Stomach smooth muscle (tissue), 2 donors: Measurements from ENCODE around the gene SH3YL1.

Experiments
- H3K27ac ChIP-seq: one replicate; pipeline ENCODE4 v1.7.0; 2013; ENCODE audit warnings: mild to moderate bottlenecking, low read length, inconsistent platforms
- H3K27me3 ChIP-seq, 2 donors: one replicate each; pipeline ENCODE4 v1.7.0; 2013; ENCODE audit warnings: low read length in 2 of 2; ENCODE audit not compliant: insufficient read depth in 2 of 2, control insufficient read depth in 1 of 2
- H3K36me3 ChIP-seq, 2 donors: one replicate each; pipeline ENCODE4 v1.7.0; 2013; ENCODE audit warnings: low read length in 2 of 2; ENCODE audit not compliant: control insufficient read depth in 2 of 2, insufficient read depth in 2 of 2
- H3K4me1 ChIP-seq: one replicate; pipeline ENCODE4 v1.7.0; 2013; ENCODE audit warnings: low read length; ENCODE audit not compliant: control insufficient read depth, insufficient read depth
- H3K4me3 ChIP-seq, 2 donors: one replicate each; pipeline ENCODE4 v1.7.0; 2013; ENCODE audit warnings: low read length in 2 of 2
- H3K9ac ChIP-seq, 2 donors: one replicate each; pipeline ENCODE4 v1.7.0; 2013; ENCODE audit warnings: low read length in 2 of 2, mild to moderate bottlenecking in 1 of 2
- H3K9me3 ChIP-seq, 2 donors: one replicate each; pipeline ENCODE4 v1.7.0; 2013; ENCODE audit warnings: low read length in 2 of 2; ENCODE audit not compliant: control insufficient read depth in 2 of 2
- donor health status: healthy.
- donor health status: Pancreatic carcinoma.

Gene SH3YL1

DNA sequence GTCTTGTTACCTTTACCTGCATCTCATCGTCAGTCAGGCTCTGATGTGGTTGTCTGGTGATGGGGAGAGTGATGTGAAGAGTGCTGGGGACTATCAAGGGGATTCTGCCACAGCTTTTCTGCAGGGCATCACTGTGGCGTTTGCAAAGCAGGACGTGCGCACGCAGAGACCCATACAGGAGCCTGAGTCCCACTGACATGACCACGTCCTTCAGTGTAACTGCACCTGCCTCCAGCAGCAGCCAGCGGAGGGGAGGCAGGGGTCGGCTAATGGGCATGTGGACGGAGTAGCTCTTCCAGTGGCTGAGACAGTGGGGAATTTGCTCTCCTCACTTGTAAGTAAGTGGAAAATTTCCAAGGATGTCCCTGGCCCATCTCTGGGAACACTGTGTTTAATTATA, 17.5 kb upstream of the SH3YL1 start:
- no peak overlapping the region for H3K4me3 ChIP-seq

DNA sequence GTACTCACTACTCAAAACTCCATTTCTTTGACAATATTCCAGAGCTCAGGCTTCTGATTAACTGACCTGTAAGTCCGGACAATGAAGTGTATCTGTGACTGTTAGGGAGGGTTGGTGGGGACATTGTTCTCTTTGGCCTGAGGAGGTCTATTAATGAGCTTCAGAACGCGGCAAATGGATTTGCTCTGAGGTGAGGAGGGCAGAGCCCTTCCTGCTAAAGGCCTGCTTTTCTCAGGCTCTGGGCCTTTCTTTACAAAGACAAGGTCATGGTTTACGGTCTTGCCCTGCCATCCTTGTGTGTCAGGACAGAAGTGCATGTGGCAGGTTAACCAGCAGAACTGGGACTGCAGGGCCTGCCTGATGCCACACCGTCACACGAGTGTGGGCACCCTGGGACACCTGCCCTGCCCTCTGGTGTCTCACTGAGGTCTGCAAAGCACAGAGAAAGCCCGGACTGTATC, 16.8 kb upstream of the SH3YL1 start:
- no peaks in the 10 kb centered on the region for H3K9me3 ChIP-seq
- H3K4me3 ChIP-seq: no peak overlapping the region
- no peaks in the 10 kb centered on the region for H3K4me1 ChIP-seq
- H3K9ac ChIP-seq: no peak overlapping the region
- no peak overlapping the region for H3K27ac ChIP-seq
- H3K36me3 ChIP-seq: peaks cover 23 to 38% of the 10 kb centered on the region in 2 donors
- H3K27me3 ChIP-seq: peaks cover 0 to 2% of the 10 kb centered on the region in 2 donors

More for the DNA sequence above, 17.5 kb upstream of the SH3YL1 start:
- H3K9ac ChIP-seq: no peak overlapping the region
- H3K27ac ChIP-seq: no peak overlapping the region
- H3K36me3 ChIP-seq: peaks cover 17 to 35% of the 10 kb centered on the region in 2 donors
- H3K27me3 ChIP-seq: peaks cover 0 to 2% of the 10 kb centered on the region in 2 donors
- H3K4me1 ChIP-seq: no peaks in the 10 kb centered on the region
- H3K9me3 ChIP-seq: no peaks in the 10 kb centered on the region

- no peaks in the 10 kb centered on the region for H3K4me1 ChIP-seq
- no peaks in the 10 kb centered on the region for H3K9me3 ChIP-seq
- H3K4me3 ChIP-seq: no peak overlapping the region
- H3K27ac ChIP-seq: no peak overlapping the region
- H3K36me3 ChIP-seq: peaks cover 23 to 38% of the 10 kb centered on the region in 2 donors
- H3K9ac ChIP-seq: no peak overlapping the region
- H3K27me3 ChIP-seq: peaks cover 0 to 2% of the 10 kb centered on the region in 2 donors
Measured at GRCh38 chr2:279956-280649, 16.3 kb upstream of the SH3YL1 start.

GRCh38 chr2:279366-279765, 15.5 kb upstream of the SH3YL1 start:
- H3K36me3 ChIP-seq: peaks cover 23 to 38% of the 10 kb centered on the region in 2 donors

GRCh38 chr2:278927-279320, 15.1 kb upstream of the SH3YL1 start:
- H3K27ac ChIP-seq: no peak overlapping the region
- no peak overlapping the region for H3K9ac ChIP-seq
- no peak overlapping the region for H3K4me3 ChIP-seq
- H3K9me3 ChIP-seq: no peaks in the 10 kb centered on the region
- H3K4me1 ChIP-seq: no peaks in the 10 kb centered on the region
- no peaks in the 10 kb centered on the region for H3K27me3 ChIP-seq
- H3K36me3 ChIP-seq: peaks cover 23 to 36% of the 10 kb centered on the region in 2 donors

More at GRCh38 chr2:279366-279765, 15.5 kb upstream of the SH3YL1 start:
- Histone ChIP-seq H3K27me3 (no peaks in the 10 kb centered on the region), H3K4me1 (no peaks in the 10 kb centered on the region), H3K27ac (no peak overlapping the region), H3K9ac (no peak overlapping the region), H3K9me3 (no peaks in the 10 kb centered on the region), H3K4me3 (no peak overlapping the region)

GRCh38 chr2:278312-278926, 14.6 kb upstream of the SH3YL1 start:
- Histone ChIP-seq H3K4me1 (no peaks in the 10 kb centered on the region), H3K4me3 (no peak overlapping the region), H3K9ac (no peak overlapping the region), H3K27me3 (no peaks in the 10 kb centered on the region), H3K36me3 (peaks cover 23 to 37% of the 10 kb centered on the region in 2 donors), H3K27ac (no peak overlapping the region), H3K9me3 (no peaks in the 10 kb centered on the region)

GRCh38 chr2:275466-275865, 11.6 kb upstream of the SH3YL1 start:
- Histone ChIP-seq H3K36me3 (peaks cover 29 to 30% of the 10 kb centered on the region in 2 donors), H3K27ac (no peak overlapping the region), H3K27me3 (no peaks in the 10 kb centered on the region), H3K4me1 (no peaks in the 10 kb centered on the region), H3K9me3 (no peaks in the 10 kb centered on the region), H3K9ac (no peak overlapping the region), H3K4me3 (no peak overlapping the region)

DNA sequence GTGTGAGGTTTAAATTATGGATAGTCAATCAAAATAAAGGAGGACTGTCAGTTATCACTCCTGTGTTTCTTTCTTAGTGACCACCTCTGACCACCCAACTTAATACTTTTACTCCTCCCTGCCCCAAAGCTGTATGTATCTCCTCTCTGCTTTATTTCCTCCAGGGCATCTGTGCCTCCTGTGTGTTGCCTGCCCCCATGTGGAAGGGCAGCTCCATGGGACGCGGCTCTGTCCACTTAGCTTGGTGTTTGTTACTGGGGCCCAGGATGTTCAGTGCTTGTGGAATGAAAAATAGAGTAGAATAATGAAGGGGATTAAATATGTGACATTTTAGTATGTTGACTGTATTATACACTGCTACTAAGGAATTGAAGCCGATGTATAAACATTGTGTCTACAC, 10.7 kb upstream of the SH3YL1 start:
- Histone ChIP-seq H3K36me3 (peaks cover 28 to 30% of the 10 kb centered on the region in 2 donors), H3K27me3 (no peaks in the 10 kb centered on the region), H3K4me3 (no peak overlapping the region), H3K9me3 (no peaks in the 10 kb centered on the region), H3K9ac (no peak overlapping the region), H3K27ac (no peak overlapping the region), H3K4me1 (no peaks in the 10 kb centered on the region)

GRCh38 chr2:273333-273732, 9.5 kb upstream of the SH3YL1 start:
- Histone ChIP-seq H3K27ac (no peak overlapping the region), H3K9me3 (no peaks in the 10 kb centered on the region), H3K9ac (no peak overlapping the region), H3K4me1 (no peaks in the 10 kb centered on the region), H3K27me3 (no peaks in the 10 kb centered on the region), H3K4me3 (no peak overlapping the region), H3K36me3 (peaks cover 20 to 27% of the 10 kb centered on the region in 2 donors)

DNA sequence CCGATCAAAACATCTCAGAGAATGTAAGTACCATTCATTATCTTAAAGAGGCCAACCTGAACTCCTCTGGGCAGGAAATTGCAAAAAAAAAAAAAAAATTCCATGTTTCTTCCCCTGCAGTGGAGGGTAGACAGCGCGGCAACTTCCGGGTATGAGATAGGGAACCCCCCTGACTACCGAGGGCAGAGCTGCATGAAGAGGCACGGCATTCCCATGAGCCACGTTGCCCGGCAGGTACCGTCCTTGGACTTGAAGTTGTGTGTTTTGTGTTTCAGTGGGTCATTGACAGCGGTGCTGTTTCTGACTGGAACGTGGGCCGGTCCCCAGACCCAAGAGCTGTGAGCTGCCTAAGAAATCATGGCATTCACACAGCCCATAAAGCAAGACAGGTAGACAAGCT, 8.1 kb upstream of the SH3YL1 start:
- H3K36me3 ChIP-seq: peaks cover 10 to 17% of the 10 kb centered on the region in 2 donors
- H3K27me3 ChIP-seq: no peaks in the 10 kb centered on the region
- H3K4me1 ChIP-seq: peaks cover 2% of the 10 kb centered on the region
- no peak overlapping the region for H3K4me3 ChIP-seq
- no peaks in the 10 kb centered on the region for H3K9me3 ChIP-seq
- no peak overlapping the region for H3K27ac ChIP-seq
- no peak overlapping the region for H3K9ac ChIP-seq

GRCh38 chr2:270861-271260, 7.0 kb upstream of the SH3YL1 start:
- Histone ChIP-seq H3K9me3 (no peaks in the 10 kb centered on the region), H3K36me3 (peaks cover 7 to 11% of the 10 kb centered on the region in 2 donors), H3K4me3 (no peak overlapping the region), H3K9ac (no peak overlapping the region), H3K4me1 (peaks cover 2% of the 10 kb centered on the region), H3K27ac (no peak overlapping the region), H3K27me3 (no peaks in the 10 kb centered on the region)
